Activated CD8-positive, alpha-beta T cell treated with anti-CD3 and anti-CD28 coated beads for 36 hours (primary cell): ENCODE results near the gene ZFAND5. TPM values are rescaled to one million over a fixed set of nuclear protein-coding genes. Genes with fewer than 3 reads are reported as not detected.

Experiments
- ATAC-seq: fragments of 200-7000 bp; cut with Tn5 transposase; one replicate; pipeline ENCODE4 v1.10.0; 2021; ENCODE audit warnings: mild to moderate bottlenecking, moderate library complexity
- CTCF ChIA-PET: fragments of 350-600 bp; sonication (Branson Sonifier 250); formaldehyde crosslinking; loops from one replicate; lab custom pipeline; 2021; ENCODE audit warnings: antibody characterized with exemption; lab: Charles Lee
- POLR2A ChIA-PET: fragments of 350-600 bp; sonication (Branson Sonifier 250); formaldehyde crosslinking; loops from one replicate; lab custom pipeline; 2021; ENCODE audit warnings: antibody characterized with exemption; lab: Charles Lee
- DNase-seq: peaks from one replicate; pipeline ENCODE4 v3.0.0-alpha.2; 2020
- H3K27ac Mint-ChIP-seq: one replicate; pipeline ENCODE4 v1.8.0; 2021; ENCODE audit warnings: mild to moderate bottlenecking, mixed read lengths
- H3K27me3 Mint-ChIP-seq: one replicate; pipeline ENCODE4 v1.8.0; 2021; ENCODE audit warnings: mixed read lengths
- H3K36me3 Mint-ChIP-seq: one replicate; pipeline ENCODE4 v1.8.0; 2021; ENCODE audit warnings: low read depth, mixed read lengths
- H3K4me1 Mint-ChIP-seq: one replicate; pipeline ENCODE4 v1.8.0; 2021; ENCODE audit warnings: low read depth, mixed read lengths
- H3K4me3 Mint-ChIP-seq: one replicate; pipeline ENCODE4 v1.8.0; 2021; ENCODE audit warnings: mild to moderate bottlenecking, moderate library complexity, mixed read lengths
- H3K9me3 Mint-ChIP-seq: one replicate; pipeline ENCODE4 v1.8.0; 2021; ENCODE audit warnings: mixed read lengths
- intact Hi-C: fragments of 100-400 bp; cut with micrococcal nuclease; formaldehyde crosslinking; loops from one replicate; pipeline ENCODE4 v1.10.0; 2022
- total RNA-seq, 2 experiments: library from RNA; stranded (reverse); gene quantifications; one replicate each; pipeline ENCODE4 v1.2.3, GENCODE V29; 2021
- TF ChIP-seq, protein P1 (sequence below): fragments of 200-600 bp; IDR thresholded peaks from one replicate; pipeline ENCODE4 v1.8.0; 2022; ENCODE audit warnings: antibody characterized with exemption, mild to moderate bottlenecking

Gene ZFAND5
- total RNA-seq, 2 experiments from 2014 or later = 79.4 to 88.9 TPM

DNA sequence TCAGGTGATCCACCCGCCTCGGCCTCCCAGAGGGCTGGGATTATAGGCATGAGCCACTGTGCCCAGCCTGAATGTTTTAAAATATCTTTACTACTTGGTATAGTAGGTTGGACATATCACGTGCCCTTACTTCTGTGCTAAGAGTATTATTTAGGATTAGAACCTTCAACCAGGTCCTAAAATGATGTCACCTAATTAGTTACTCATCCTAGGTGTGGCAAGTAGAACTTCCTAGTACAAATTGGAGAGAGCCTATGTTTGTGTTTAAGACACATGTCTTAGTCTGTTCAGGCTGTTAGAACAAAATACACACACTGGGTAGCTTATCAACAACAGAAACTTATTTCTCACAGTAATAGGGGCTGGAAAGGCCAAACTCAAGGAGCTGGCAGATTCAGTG, 51.5 kb downstream of the ZFAND5 start:
- no peaks in the 10 kb centered on the region for H3K9me3 Mint-ChIP-seq
- ChIA-PET POLR2A (no interaction called here), CTCF (interaction anchor here (0.6 to 1.4 kb wide), 2 partner anchors 8 to 279 kb away, joined by 3 to 6 read pairs; no protein-coding TSS in a partner anchor)
- H3K4me1 Mint-ChIP-seq = no peaks in the 10 kb centered on the region
- TF ChIP-seq, protein P1, sequence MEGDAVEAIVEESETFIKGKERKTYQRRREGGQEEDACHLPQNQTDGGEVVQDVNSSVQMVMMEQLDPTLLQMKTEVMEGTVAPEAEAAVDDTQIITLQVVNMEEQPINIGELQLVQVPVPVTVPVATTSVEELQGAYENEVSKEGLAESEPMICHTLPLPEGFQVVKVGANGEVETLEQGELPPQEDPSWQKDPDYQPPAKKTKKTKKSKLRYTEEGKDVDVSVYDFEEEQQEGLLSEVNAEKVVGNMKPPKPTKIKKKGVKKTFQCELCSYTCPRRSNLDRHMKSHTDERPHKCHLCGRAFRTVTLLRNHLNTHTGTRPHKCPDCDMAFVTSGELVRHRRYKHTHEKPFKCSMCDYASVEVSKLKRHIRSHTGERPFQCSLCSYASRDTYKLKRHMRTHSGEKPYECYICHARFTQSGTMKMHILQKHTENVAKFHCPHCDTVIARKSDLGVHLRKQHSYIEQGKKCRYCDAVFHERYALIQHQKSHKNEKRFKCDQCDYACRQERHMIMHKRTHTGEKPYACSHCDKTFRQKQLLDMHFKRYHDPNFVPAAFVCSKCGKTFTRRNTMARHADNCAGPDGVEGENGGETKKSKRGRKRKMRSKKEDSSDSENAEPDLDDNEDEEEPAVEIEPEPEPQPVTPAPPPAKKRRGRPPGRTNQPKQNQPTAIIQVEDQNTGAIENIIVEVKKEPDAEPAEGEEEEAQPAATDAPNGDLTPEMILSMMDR = no peak
- no peak overlapping the region for H3K4me3 Mint-ChIP-seq
- intact Hi-C loops = no loop called here
- H3K27ac Mint-ChIP-seq = no peak overlapping the region
- no peak for DNase-seq
- H3K36me3 Mint-ChIP-seq = no peaks in the 10 kb centered on the region
- no peak for ATAC-seq
- peaks cover 2% of the 10 kb centered on the region for H3K27me3 Mint-ChIP-seq

DNA sequence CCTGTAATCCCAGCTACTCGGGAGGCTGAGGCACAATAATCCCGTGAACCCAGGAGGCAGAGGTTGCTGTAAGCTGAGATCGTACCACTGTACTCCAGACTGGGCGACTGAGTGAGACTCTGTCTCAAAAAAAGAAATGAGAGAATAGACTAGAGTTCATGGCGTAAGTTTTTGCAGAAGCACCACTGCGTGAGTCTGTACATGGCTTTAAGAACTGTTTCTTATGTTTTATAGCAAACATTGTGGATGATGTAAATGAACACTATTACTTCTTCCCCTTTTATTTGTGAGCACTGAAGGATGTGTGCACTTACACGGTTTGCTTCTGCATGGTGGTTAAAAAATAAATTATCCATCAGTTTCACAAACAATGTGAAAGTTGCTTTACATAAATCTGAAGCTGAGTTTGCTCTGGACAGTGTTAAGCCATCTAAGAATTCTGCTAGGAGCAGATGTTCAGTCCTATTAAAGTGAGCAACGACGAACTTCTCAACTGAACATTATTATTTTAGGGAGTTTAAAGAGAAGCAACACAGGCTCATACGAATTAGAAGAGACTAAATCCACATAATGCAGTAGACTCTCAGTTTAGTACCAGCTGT, 52.5 kb downstream of the ZFAND5 start:
- ChIA-PET POLR2A (no interaction called here), CTCF (no interaction called here)
- intact Hi-C loops = no loop called here
- Mint-ChIP-seq H3K9me3 (no peaks in the 10 kb centered on the region), H3K36me3 (no peaks in the 10 kb centered on the region), H3K4me3 (no peak overlapping the region), H3K27ac (no peak overlapping the region), H3K27me3 (peaks cover 2% of the 10 kb centered on the region), H3K4me1 (no peaks in the 10 kb centered on the region)
- no peak for DNase-seq
- TF ChIP-seq, protein P1 = no peak
- ATAC-seq = no peak

DNA sequence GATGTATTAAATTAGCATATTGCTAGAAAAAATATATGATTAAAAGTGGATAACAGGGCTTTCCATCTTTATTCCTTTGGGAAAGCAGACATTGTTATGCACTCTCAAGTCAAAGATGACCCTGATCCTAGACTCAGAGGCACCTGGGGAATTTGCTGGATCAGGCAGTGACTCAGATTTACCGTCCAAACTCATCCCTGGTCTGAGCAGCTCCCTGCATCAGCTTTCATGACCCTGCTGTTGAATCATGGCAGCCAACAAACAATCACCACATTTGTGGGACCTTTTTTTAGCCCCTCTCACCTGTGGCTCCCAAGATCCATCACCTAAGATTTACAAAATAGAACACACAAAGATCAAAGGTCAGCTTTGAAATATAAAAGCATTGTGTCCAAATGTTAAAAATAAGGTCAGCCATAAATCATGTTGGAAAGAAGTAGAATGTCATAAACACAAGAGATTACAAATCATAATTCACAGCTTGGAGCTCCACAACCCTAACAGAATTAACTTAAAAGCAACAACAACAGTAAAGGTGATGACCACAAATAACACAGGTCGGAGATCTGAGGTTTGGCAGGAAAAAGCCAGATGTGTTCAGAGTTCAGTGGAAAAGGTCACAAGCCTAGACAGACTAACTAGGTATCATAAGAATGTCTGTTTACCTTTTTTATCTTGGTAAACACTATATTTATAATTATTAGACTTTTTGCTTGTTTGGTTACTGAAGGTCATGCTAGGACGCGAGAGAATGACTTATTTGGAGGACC, 55.5 kb downstream of the ZFAND5 start:
- POLR2A ChIA-PET = no interaction called here
- H3K27ac Mint-ChIP-seq = no peak overlapping the region
- H3K27me3 Mint-ChIP-seq = peaks cover 2% of the 10 kb centered on the region
- intact Hi-C loops = no loop called here
- CTCF ChIA-PET = no interaction called here
- ATAC-seq (no peak), DNase-seq (no peak)
- no peaks in the 10 kb centered on the region for H3K36me3 Mint-ChIP-seq
- TF ChIP-seq, protein P1 = no peak
- no peaks in the 10 kb centered on the region for H3K4me1 Mint-ChIP-seq
- H3K9me3 Mint-ChIP-seq = no peaks in the 10 kb centered on the region
- no peak overlapping the region for H3K4me3 Mint-ChIP-seq

DNA sequence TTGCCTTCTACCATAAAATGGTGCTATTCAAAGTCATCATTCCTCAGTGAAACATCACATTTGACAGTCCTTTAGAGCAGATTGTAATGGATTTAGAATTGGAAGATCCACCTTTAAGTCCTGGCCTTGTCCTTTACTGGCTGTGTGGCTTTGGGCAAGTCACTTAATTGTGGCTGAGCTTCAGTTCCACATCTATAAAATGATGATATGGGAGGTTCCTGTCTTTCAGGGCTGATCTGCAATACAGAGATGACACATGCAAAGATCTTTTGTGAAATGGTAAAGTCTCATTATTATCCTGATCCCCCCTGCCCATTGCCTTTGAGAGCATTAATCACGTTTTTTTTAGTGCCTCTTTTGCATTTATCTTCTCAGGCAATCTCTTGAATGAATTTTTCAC, 58.2 kb downstream of the ZFAND5 start:
- Mint-ChIP-seq H3K4me3 (no peak overlapping the region), H3K4me1 (no peaks in the 10 kb centered on the region), H3K9me3 (no peaks in the 10 kb centered on the region), H3K27ac (no peak overlapping the region), H3K36me3 (no peaks in the 10 kb centered on the region), H3K27me3 (peaks cover 2% of the 10 kb centered on the region)
- ATAC-seq (no peak), DNase-seq (no peak)
- TF ChIP-seq, protein P1 = no peak
- intact Hi-C loops = no loop called here
- ChIA-PET POLR2A (no interaction called here), CTCF (no interaction called here)

DNA sequence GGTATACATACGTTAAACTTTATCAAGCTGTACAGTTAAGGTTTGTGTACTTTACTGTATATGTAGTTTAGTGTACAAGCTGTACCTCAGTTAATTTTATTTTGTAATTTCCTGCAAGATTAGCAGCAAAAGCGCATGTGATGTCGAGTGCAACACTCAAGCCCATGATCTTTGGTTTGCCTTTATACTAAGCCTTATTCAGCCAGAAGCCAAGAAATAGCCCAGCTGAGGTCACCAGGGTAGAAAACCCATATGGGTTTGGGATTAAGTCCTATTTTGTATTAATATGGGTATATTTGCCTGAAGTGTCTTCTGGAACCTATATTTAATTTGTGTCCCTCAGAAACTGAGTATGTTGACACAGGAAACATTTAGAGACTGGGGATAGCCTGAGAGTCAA, 59.3 kb downstream of the ZFAND5 start:
- TF ChIP-seq, protein P1 = no peak
- intact Hi-C loops = no loop called here
- ChIA-PET CTCF (interaction anchor here (0.9 to 1.5 kb wide), 2 partner anchors 8 to 14 kb away, joined by 3 read pairs; no protein-coding TSS in a partner anchor), POLR2A (no interaction called here)
- no peaks in the 10 kb centered on the region for H3K9me3 Mint-ChIP-seq
- ATAC-seq (no peak), DNase-seq (no peak)
- no peaks in the 10 kb centered on the region for H3K36me3 Mint-ChIP-seq
- peaks cover 2% of the 10 kb centered on the region for H3K27me3 Mint-ChIP-seq
- peaks cover 7% of the 10 kb centered on the region for H3K4me1 Mint-ChIP-seq
- no peak overlapping the region for H3K4me3 Mint-ChIP-seq
- no peak overlapping the region for H3K27ac Mint-ChIP-seq
